Measurements from ENCODE around the gene GLIPR2.
"Not testable (repeated sequence)": the region's sequence is repeated elsewhere in the genome, so short reads cannot be mapped to it uniquely, and the experiment has no call there.

GLIPR2 gene

DNA sequence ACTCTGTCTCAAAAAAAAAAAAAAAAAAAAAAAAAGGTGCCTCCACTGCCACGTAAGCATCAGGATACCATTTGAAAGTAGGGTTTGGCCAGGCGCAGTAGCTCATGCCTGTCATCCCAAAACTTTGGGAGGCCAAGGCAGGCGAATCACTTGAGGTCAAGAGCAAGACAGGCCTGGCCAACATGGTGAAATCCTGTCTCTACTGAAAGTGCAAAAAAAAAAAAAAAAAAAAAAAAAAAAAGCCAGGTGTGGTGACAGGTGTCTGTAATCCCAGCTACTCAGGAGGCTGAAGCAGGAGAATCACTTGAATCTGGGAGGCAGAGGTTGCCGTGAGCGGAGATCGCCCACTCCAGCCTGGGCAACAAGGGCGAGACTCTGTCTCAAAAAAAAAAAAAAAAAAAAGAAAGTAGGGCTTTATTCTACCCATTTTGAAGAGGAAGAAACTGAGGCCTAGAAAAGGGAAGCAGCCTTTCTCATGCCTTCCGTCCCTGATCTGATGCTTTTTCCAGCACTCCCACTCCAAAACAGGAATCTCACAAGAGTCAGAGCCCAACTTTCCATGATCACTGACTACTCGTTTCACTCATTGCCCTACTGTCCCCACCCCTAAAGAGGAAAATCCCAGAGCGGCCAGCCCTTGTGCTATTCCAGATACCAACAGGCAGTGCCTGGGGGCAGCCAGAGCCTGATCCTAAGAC, 16.4 kb downstream of the GLIPR2 start:
- TF ChIP-seq ZFX (IDR thresholded peaks at IDR 0.05) (no peak), CTCF (conservative IDR thresholded peaks at IDR 0.05) (no peak)
- H3K27ac ChIP-seq, result no peak overlapping the region

DNA sequence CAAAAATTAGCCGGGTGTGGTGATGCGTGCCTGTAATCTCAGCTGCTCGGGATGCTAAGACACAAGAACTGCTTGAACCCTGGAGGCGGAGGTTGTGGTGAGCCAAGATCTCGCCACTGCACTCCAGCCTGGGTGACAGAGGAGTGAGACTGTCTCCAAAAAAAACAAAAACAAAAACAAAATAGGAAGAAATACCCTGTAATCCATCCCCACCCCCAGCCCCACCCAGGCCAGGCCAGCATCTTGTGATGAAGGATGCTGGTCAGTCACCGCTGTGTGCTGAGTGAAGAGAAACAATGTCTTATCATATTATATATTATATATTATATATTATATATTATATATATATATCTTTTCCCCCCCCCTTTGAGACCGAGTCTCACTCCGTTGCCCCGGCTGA, 17.2 kb downstream of the GLIPR2 start:
- TF ChIP-seq CTCF (conservative IDR thresholded peaks at IDR 0.05), result no peak
- TF ChIP-seq ZFX (IDR thresholded peaks at IDR 0.05), result no peak
- H3K27ac ChIP-seq, result no peak overlapping the region

- H3K27ac ChIP-seq, result no peak overlapping the region
- no peak for TF ChIP-seq CTCF (conservative IDR thresholded peaks at IDR 0.05)
- TF ChIP-seq ZFX (IDR thresholded peaks at IDR 0.05), result no peak
Observed at GRCh38 chr9:36154331-36154952, 17.9 kb downstream of the GLIPR2 start.

- no peak overlapping the region for H3K27ac ChIP-seq
- TF ChIP-seq CTCF (conservative IDR thresholded peaks at IDR 0.05), result no peak
- TF ChIP-seq ZFX (IDR thresholded peaks at IDR 0.05), result no peak
Observed at GRCh38 chr9:36156116-36156515, 19.6 kb downstream of the GLIPR2 start.

GRCh38 chr9:36158122-36158521, 21.6 kb downstream of the GLIPR2 start:
- no peak overlapping the region for H3K27ac ChIP-seq
- TF ChIP-seq ZFX (IDR thresholded peaks at IDR 0.05) (no peak), CTCF (conservative IDR thresholded peaks at IDR 0.05) (no peak)

DNA sequence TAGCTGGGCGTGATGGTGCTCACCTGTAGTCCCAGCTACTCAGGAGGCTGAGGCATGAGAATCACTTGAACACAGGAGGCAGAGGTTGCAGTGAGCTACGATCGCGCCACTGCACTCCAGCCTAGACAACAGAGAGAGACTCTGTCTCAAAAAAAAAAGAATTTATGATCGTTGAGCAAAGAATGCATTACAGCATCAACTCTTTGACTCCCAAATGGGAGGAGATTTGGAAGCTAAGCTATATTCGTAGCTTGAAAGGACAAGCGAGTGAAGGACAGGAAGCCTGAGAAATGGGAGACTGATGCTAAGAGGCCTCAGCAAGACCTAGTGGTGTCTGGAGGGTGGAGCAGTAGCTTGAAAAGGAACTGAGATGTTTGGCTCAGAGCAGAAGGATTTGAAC, 22.4 kb downstream of the GLIPR2 start:
- no peak overlapping the region for H3K27ac ChIP-seq
- TF ChIP-seq CTCF (conservative IDR thresholded peaks at IDR 0.05), result no peak
- no peak for TF ChIP-seq ZFX (IDR thresholded peaks at IDR 0.05)

GRCh38 chr9:36159509-36159908, 23.0 kb downstream of the GLIPR2 start:
- not testable (repeated sequence) for H3K27ac ChIP-seq

GRCh38 chr9:36160126-36160525, 23.6 kb downstream of the GLIPR2 start:
- H3K27ac ChIP-seq, result not testable (repeated sequence)
